SK-N-MC (cell line): Measurements from ENCODE around the gene PCDHB5.
"Not testable (repeated sequence)": the region's sequence is repeated elsewhere in the genome, so short reads cannot be mapped to it uniquely, and the experiment has no call there.

ENCODE experiments used
- DNase-seq: peaks from one replicate; pipeline ENCODE4 v3.0.0-alpha.2; 2011; ENCODE audit warnings: low read depth, low spot score
- H3K27ac ChIP-seq: fragments of 200-600 bp; sonication (generic); 2 replicates; pipeline ENCODE4 v1.5.1; 2016; ENCODE audit warnings: mixed run types
- H3K36me3 ChIP-seq: fragments of 200-600 bp; sonication (generic); 2 replicates; pipeline ENCODE4 v1.6.1; 2017; ENCODE audit warnings: antibody characterized with exemption, low read length, mixed read lengths; ENCODE audit not compliant: insufficient read depth
- H3K4me3 ChIP-seq: fragments of 200-600 bp; sonication (generic); 2 replicates; pipeline ENCODE4 v1.5.1; 2016
- H3K9ac ChIP-seq: fragments of 200-600 bp; sonication (generic); 2 replicates; pipeline ENCODE4 v1.8.0; 2017; ENCODE audit warnings: mixed run types, mixed read lengths; ENCODE audit not compliant: insufficient read length
- H3K9me3 ChIP-seq: fragments of 200-600 bp; sonication (generic); 2 replicates; pipeline ENCODE4 v1.6.1; 2017; ENCODE audit warnings: low read depth, mild to moderate bottlenecking, antibody characterized with exemption, low read length, moderate library complexity, mixed read lengths
- EZH2 ChIP-seq: fragments of 200-600 bp; sonication (generic); IDR thresholded peaks from one replicate; pipeline ENCODE4 v1.6.1; 2017; ENCODE audit warnings: antibody characterized with exemption
- FOXP2 ChIP-seq: optimal IDR thresholded peaks from 2 replicates; pipeline ENCODE3; 2011; ENCODE audit warnings: mild to moderate bottlenecking, moderate library complexity; ENCODE audit not compliant: insufficient read depth; ENCODE audit errors: extremely low read length, control extremely low read depth
- POLR2AphosphoS5 ChIP-seq: IDR thresholded peaks from 2 replicates; pipeline ENCODE4 v1.6.1; 2012; ENCODE audit warnings: mild to moderate bottlenecking, low read depth, low read length, borderline replicate concordance

The PCDHB5 gene

DNA sequence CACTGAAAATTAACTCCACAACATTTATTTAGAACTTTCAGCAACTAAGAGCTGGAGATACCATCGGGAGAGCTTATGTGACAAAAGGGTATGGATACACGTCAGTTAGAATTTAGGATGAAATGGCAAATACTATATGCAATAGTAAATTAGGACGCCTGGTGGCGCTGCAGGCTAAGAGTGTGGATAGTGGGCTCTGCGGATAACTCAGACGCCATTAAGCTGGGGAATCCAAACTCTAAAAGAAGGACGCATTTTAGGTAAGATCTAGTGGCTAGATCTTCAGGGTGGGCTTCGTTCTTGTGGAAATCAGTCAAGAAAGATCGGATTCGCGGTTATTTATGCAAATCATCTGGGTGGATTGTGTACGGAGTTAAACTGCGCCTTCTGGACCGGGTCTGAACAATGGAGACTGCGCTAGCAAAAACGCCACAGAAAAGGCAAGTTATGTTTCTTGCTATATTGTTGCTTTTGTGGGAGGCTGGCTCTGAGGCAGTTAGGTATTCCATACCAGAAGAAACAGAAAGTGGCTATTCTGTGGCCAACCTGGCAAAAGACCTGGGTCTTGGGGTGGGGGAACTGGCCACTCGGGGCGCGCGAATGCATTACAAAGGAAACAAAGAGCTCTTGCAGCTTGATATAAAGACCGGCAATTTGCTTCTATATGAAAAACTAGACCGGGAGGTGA lies at the start of gene PCDHB5:
TSS of gene PCDHB5 (plus strand) at position 177 of the 688 bp plus-strand sequence. CDS start at position 406, 229 bp downstream.
- H3K9ac ChIP-seq: peak within 1 kb of the TSS; percentile 88
- peaks cover 4% of the 10 kb centered on the region for H3K9me3 ChIP-seq
- peak; percentile 77 for DNase-seq
- no peak for TF ChIP-seq FOXP2
- TF ChIP-seq POLR2AphosphoS5: peak; percentile 72
- H3K36me3 ChIP-seq: peaks cover 27% of the 10 kb centered on the region
- peak within 1 kb of the TSS; percentile 27 for H3K27ac ChIP-seq
- peak within 1 kb of the TSS; percentile 78 for H3K4me3 ChIP-seq

DNA sequence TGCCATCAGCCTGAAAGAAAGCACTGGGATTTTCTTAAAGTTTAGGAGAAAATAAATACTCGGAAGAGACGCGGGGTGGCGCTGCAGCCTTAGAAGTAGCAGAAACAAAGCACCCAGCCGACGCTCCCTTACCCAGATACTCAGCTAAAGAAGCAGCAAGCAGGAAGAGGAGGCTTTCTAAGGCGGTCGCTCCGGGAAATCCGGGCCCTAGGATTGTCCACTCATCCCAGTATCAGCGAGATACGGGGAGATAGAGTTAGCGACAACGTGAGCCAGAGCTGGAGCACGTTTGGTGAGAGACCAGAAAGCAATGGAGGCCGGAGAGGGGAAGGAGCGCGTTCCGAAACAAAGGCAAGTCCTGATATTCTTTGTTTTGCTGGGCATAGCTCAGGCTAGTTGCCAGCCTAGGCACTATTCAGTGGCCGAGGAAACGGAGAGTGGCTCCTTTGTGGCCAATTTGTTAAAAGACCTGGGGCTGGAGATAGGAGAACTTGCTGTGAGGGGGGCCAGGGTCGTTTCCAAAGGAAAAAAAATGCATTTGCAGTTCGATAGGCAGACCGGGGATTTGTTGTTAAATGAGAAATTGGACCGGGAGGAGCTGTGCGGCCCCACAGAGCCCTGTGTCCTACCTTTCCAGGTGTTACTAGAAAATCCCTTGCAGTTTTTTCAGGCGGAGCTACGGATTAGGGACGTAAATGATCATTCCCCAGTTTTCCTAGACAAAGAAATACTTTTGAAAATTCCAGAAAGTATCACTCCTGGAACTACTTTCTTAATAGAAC lies 40.3 kb upstream of the PCDHB5 start, which contains the start of gene PCDHB2:
TSS of gene PCDHB2 (plus strand) at position 135 of the 782 bp plus-strand sequence. CDS start at position 311, 176 bp downstream.
- H3K9ac ChIP-seq: peak within 1 kb of the TSS; percentile 94
- peak; percentile 81 for DNase-seq
- peaks cover 4% of the 10 kb centered on the region; the same call in 1 of the 2 replicates for H3K9me3 ChIP-seq
- TF ChIP-seq POLR2AphosphoS5 (peak; percentile 53; the same call in 1 of the 2 replicates), FOXP2 (no peak), EZH2 (no peak)
- H3K36me3 ChIP-seq: peaks cover 13% of the 10 kb centered on the region
- H3K27ac ChIP-seq: peak within 1 kb of the TSS; percentile 59; the same call in 1 of the 2 replicates
- peak within 1 kb of the TSS; percentile 95 for H3K4me3 ChIP-seq

DNA sequence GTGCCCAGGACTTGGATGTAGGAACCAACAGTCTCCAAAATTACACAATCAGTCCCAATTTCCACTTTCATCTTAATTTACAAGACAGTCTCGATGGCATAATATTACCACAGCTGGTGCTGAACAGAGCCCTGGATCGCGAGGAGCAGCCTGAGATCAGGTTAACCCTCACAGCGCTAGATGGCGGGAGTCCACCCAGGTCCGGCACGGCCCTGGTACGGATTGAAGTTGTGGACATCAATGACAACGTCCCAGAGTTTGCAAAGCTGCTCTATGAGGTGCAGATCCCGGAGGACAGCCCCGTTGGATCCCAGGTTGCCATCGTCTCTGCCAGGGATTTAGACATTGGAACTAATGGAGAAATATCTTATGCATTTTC lies 39.8 kb upstream of the PCDHB5 start:
- TF ChIP-seq EZH2 (no peak), POLR2AphosphoS5 (no peak)
- peak overlapping the region; percentile 95 for H3K4me3 ChIP-seq
- H3K9me3 ChIP-seq: peaks cover 4% of the 10 kb centered on the region; the same call in 1 of the 2 replicates
- H3K27ac ChIP-seq: no peak overlapping the region
- DNase-seq: no peak
- H3K9ac ChIP-seq: peak overlapping the region; percentile 94
- peaks cover 19% of the 10 kb centered on the region for H3K36me3 ChIP-seq

DNA sequence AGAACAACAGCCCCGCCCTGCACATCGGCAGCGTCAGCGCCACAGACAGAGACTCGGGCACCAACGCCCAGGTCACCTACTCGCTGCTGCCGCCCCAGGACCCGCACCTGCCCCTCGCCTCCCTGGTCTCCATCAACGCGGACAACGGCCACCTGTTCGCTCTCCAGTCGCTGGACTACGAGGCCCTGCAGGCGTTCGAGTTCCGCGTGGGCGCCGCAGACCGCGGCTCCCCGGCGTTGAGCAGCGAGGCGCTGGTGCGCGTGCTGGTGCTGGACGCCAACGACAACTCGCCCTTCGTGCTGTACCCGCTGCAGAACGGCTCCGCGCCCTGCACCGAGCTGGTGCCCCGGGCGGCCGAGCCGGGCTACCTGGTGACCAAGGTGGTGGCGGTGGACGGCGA lies 38.8 kb upstream of the PCDHB5 start:
- H3K9me3 ChIP-seq, H3K4me3 ChIP-seq, H3K9ac ChIP-seq, H3K27ac ChIP-seq, DNase-seq: not testable (repeated sequence)
- peaks cover 27% of the 10 kb centered on the region for H3K36me3 ChIP-seq

DNA sequence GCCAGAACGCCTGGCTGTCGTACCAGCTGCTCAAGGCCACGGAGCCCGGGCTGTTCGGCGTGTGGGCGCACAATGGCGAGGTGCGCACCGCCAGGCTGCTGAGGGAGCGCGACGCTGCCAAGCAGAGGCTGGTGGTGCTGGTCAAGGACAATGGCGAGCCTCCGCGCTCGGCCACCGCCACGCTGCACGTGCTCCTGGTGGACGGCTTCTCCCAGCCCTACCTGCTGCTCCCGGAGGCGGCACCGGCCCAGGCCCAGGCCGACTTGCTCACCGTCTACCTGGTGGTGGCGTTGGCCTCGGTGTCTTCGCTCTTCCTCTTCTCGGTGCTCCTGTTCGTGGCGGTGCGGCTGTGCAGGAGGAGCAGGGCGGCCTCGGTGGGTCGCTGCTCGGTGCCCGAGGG lies 38.4 kb upstream of the PCDHB5 start:
- DNase-seq, H3K4me3 ChIP-seq, H3K9ac ChIP-seq, H3K9me3 ChIP-seq, H3K27ac ChIP-seq: not testable (repeated sequence)
- peaks cover 32% of the 10 kb centered on the region for H3K36me3 ChIP-seq

DNA sequence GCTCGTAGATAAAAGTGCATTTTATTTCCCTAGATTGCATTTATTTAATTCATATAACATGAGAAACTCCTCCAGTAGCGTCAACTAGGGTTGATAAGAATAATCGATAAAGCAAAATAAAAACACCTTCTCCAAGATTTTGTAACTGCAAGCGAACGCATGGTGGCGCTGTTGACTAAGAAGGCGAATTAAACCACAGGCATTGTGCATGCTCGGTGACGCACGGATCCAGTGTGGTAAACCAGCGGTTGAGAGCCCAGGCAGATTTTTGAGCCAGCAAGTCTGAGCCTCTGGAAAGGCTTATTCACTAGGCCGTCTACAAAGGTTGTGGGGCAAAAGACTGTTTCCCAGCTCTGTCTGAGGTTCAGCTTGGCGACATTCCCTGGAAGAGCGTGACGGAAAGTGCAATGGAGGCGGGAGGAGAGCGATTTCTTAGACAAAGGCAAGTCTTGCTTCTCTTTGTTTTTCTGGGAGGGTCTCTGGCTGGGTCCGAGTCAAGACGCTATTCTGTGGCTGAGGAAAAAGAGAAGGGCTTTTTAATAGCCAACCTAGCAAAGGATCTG lies 34.7 kb upstream of the PCDHB5 start, which contains the start of gene PCDHB3:
TSS of gene PCDHB3 (plus strand) at position 231 of the 563 bp plus-strand sequence. CDS start at position 408, 177 bp downstream.
- Histone ChIP-seq H3K27ac (no peak within 1 kb of the TSS), H3K36me3 (peaks cover 33% of the 10 kb centered on the region), H3K4me3 (no peak within 1 kb of the TSS), H3K9ac (no peak within 1 kb of the TSS), H3K9me3 (peaks cover 4% of the 10 kb centered on the region; the same call in 1 of the 2 replicates)
- TF ChIP-seq EZH2 (no peak), FOXP2 (no peak), POLR2AphosphoS5 (no peak)
- DNase-seq: no peak

DNA sequence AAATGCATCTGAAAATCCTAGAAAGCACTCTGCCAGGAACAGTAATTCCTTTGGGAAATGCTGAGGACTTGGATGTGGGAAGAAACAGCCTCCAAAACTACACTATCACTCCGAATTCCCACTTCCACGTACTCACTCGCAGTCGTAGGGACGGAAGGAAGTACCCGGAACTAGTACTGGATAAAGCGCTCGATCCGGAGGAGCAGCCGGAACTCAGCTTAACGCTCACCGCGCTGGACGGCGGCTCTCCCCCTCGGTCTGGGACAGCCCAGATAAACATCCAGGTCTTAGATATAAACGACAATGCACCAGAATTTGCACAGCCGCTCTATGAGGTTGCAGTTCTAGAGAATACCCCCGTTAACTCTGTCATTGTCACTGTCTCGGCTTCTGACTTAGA lies 33.9 kb upstream of the PCDHB5 start:
- H3K9me3 ChIP-seq: peaks cover 4% of the 10 kb centered on the region; the same call in 1 of the 2 replicates
- no peak overlapping the region for H3K9ac ChIP-seq
- no peak for DNase-seq
- H3K36me3 ChIP-seq: peaks cover 29% of the 10 kb centered on the region
- no peak for TF ChIP-seq POLR2AphosphoS5
- no peak for TF ChIP-seq FOXP2
- no peak for TF ChIP-seq EZH2
- H3K4me3 ChIP-seq: no peak overlapping the region
- H3K27ac ChIP-seq: no peak overlapping the region

DNA sequence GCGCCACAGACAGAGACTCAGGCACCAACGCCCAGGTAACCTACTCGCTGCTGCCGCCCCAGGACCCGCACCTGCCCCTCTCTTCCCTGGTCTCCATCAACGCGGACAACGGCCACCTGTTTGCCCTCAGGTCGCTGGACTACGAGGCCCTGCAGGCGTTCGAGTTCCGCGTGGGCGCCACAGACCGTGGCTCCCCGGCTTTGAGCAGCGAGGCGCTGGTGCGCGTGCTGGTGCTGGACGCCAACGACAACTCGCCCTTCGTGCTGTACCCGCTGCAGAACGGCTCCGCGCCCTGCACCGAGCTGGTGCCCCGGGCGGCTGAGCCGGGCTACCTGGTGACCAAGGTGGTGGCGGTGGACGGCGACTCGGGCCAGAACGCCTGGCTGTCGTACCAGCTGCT lies 32.9 kb upstream of the PCDHB5 start:
- DNase-seq, H3K9ac ChIP-seq, H3K4me3 ChIP-seq, H3K27ac ChIP-seq, H3K9me3 ChIP-seq: not testable (repeated sequence)
- H3K36me3 ChIP-seq: peaks cover 29% of the 10 kb centered on the region

DNA sequence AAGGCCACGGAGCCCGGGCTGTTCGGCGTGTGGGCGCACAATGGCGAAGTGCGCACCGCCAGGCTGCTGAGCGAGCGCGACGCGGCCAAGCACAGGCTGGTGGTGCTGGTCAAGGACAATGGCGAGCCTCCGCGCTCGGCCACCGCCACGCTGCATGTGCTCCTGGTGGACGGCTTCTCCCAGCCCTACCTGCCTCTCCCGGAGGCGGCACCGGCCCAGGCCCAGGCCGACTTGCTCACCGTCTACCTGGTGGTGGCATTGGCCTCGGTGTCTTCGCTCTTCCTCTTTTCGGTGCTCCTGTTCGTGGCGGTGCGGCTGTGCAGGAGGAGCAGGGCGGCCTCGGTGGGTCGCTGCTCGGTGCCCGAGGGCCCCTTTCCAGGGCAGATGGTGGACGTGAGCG lies 32.5 kb upstream of the PCDHB5 start:
- H3K9me3 ChIP-seq, H3K4me3 ChIP-seq: not testable (repeated sequence)
- H3K36me3 ChIP-seq: peaks cover 29% of the 10 kb centered on the region

More for the DNA sequence above, 32.5 kb upstream of the PCDHB5 start:
- not testable (repeated sequence) for H3K27ac ChIP-seq, H3K9ac ChIP-seq, DNase-seq
